ENCODE results near the gene GPBAR1. TPM values are rescaled to one million over a fixed set of nuclear protein-coding genes. Genes with fewer than 3 reads are reported as not detected.

Gene GPBAR1
- total RNA-seq, 1 donor from 2014 or later, result 9.7 TPM

DNA sequence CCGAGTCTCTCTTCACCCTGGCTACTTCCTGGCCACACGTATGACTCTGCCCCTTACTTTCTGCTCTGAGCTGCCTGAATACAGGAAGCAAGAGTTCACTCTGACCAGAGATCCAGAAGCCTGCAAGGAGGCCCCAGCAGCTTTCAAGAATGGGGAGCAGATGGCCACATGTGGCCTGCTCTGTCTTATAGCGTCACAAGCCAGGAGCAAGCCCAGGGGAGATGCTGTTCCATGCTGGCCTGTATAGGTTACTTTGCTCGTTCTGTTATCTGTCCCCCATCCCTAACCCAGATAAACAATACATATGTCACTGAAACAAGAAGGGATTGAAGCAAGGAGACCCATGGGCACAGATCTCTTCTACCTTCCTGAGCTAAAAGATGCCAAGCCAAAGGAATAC, 13.8 kb downstream of the GPBAR1 start:
- DNase-seq (ENCODE audit: low spot score, unreplicated experiment), result no peak
- TF ChIP-seq, protein P1, sequence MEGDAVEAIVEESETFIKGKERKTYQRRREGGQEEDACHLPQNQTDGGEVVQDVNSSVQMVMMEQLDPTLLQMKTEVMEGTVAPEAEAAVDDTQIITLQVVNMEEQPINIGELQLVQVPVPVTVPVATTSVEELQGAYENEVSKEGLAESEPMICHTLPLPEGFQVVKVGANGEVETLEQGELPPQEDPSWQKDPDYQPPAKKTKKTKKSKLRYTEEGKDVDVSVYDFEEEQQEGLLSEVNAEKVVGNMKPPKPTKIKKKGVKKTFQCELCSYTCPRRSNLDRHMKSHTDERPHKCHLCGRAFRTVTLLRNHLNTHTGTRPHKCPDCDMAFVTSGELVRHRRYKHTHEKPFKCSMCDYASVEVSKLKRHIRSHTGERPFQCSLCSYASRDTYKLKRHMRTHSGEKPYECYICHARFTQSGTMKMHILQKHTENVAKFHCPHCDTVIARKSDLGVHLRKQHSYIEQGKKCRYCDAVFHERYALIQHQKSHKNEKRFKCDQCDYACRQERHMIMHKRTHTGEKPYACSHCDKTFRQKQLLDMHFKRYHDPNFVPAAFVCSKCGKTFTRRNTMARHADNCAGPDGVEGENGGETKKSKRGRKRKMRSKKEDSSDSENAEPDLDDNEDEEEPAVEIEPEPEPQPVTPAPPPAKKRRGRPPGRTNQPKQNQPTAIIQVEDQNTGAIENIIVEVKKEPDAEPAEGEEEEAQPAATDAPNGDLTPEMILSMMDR (IDR thresholded peaks at IDR 0.05; ENCODE audit: unreplicated experiment), result no peak
- Mint-ChIP-seq H3K27me3 (no peaks in the 10 kb centered on the region), H3K9me3 (ENCODE audit: low read depth) (no peaks in the 10 kb centered on the region), H3K27ac (peak overlapping the region; percentile 62), H3K4me1 (ENCODE audit: low read depth) (peaks cover 14% of the 10 kb centered on the region), H3K36me3 (ENCODE audit: insufficient read depth) (peaks cover 11% of the 10 kb centered on the region), H3K4me3 (ENCODE audit: low read depth) (no peak overlapping the region)

DNA sequence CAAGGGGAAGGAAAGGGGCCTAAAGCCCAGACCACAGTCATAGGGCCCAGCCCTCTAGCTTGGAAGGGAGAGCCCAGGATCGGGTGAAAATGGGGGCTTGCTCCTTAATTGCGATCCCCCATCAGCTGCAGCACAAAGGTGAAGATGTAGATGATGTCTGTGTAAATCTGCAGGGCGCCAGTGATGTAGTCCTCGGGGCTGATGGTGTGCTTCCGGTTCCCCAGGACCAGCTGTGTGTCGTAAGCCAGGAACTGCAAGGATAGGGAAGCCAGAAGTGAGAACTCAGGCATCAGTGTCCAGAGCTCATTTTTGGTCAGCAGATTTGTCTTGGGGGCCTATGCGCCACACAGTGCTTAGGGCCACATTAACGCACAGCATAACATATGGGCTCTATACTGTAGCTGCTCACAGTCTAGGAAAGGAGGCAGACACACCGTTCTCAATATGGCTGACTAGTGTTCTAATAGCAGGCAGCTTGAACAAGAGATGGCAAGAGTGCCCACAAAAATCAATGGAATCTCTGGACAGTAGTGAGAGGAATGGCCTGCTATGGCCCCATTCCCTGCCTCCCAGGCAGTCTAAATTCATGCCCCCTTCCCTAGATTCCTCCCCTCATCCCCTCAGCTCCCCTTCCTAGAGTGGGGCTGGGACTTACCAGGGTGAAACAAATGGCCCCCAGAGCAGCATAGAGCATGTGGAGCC, 14.7 kb downstream of the GPBAR1 start:
- H3K27ac Mint-ChIP-seq, result no peak overlapping the region
- H3K36me3 Mint-ChIP-seq (ENCODE audit: insufficient read depth), result peaks cover 18% of the 10 kb centered on the region
- no peak for DNase-seq (ENCODE audit: low spot score, unreplicated experiment)
- no peaks in the 10 kb centered on the region for H3K9me3 Mint-ChIP-seq (ENCODE audit: low read depth)
- TF ChIP-seq, protein P1 (IDR thresholded peaks at IDR 0.05; ENCODE audit: unreplicated experiment), result no peak
- no peak overlapping the region for H3K4me3 Mint-ChIP-seq (ENCODE audit: low read depth)
- H3K4me1 Mint-ChIP-seq (ENCODE audit: low read depth), result peaks cover 14% of the 10 kb centered on the region
- no peaks in the 10 kb centered on the region for H3K27me3 Mint-ChIP-seq

DNA sequence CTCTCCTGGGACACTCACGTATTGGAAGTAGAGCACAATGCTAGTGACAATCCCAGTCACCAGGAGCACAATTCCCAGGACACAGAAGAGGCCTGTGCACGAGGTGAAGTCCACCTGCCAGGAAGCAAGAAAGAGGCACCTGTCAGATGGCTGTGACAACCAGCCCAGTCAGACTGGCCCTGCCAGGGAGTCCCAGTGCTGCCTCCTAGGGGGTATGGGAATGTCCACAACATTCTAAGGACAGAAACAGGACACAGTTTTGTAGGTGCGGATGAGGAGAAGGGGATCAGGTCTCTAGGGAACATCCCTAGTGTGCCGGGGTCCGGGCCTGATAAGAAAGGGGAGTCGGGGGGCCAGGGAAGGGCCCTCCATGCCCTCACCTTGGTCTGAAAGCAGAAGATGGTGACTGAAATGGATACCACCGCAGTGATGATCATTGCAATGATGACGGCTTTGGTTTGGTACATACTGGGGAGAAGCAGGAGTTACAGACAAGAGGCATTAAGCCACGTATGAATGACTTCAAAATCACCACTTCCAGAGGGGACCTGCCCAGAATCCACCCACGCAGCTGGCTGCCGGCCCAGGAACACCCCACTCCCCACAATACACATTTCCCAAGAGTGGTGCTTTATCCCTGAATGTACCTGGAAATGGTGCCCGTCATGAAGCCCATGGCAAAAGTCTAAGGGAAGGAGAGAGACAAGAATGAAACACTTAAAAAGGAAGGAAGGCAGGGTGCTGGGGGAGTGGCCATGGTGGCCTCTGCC, 16.4 kb downstream of the GPBAR1 start:
- peaks cover 21% of the 10 kb centered on the region for H3K36me3 Mint-ChIP-seq (ENCODE audit: insufficient read depth)
- DNase-seq (ENCODE audit: low spot score, unreplicated experiment), result no peak
- no peak overlapping the region for H3K4me3 Mint-ChIP-seq (ENCODE audit: low read depth)
- H3K27ac Mint-ChIP-seq, result peak overlapping the region; percentile 3
- no peaks in the 10 kb centered on the region for H3K9me3 Mint-ChIP-seq (ENCODE audit: low read depth)
- TF ChIP-seq, protein P1 (IDR thresholded peaks at IDR 0.05; ENCODE audit: unreplicated experiment), result peak; percentile 15
- peaks cover 6% of the 10 kb centered on the region for H3K4me1 Mint-ChIP-seq (ENCODE audit: low read depth)
- no peaks in the 10 kb centered on the region for H3K27me3 Mint-ChIP-seq

DNA sequence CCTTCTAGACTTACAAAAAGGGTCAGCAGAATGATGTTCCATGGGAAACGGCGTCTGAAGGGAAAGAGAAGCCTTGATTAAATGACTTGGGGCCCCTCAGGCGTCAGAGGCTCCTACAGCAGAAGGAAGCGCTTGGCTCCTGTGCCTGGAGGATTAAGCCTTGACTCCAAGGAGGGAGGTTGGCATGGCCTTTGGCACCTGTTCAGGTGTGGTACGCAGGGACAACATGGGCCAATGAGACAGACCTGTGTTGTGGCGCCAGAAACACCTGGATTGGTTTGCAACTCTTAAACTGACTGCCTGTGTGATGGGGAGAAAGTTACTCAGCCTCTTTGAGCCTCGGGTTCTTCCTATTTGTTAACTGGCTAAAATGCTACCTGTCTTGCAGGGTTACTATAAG, 17.1 kb downstream of the GPBAR1 start:
- no peaks in the 10 kb centered on the region for H3K9me3 Mint-ChIP-seq (ENCODE audit: low read depth)
- H3K4me1 Mint-ChIP-seq (ENCODE audit: low read depth), result peaks cover 11% of the 10 kb centered on the region
- H3K4me3 Mint-ChIP-seq (ENCODE audit: low read depth), result no peak overlapping the region
- peaks cover 22% of the 10 kb centered on the region for H3K36me3 Mint-ChIP-seq (ENCODE audit: insufficient read depth)
- H3K27ac Mint-ChIP-seq, result no peak overlapping the region
- no peak for DNase-seq (ENCODE audit: low spot score, unreplicated experiment)
- no peaks in the 10 kb centered on the region for H3K27me3 Mint-ChIP-seq
- TF ChIP-seq, protein P1 (IDR thresholded peaks at IDR 0.05; ENCODE audit: unreplicated experiment), result no peak

DNA sequence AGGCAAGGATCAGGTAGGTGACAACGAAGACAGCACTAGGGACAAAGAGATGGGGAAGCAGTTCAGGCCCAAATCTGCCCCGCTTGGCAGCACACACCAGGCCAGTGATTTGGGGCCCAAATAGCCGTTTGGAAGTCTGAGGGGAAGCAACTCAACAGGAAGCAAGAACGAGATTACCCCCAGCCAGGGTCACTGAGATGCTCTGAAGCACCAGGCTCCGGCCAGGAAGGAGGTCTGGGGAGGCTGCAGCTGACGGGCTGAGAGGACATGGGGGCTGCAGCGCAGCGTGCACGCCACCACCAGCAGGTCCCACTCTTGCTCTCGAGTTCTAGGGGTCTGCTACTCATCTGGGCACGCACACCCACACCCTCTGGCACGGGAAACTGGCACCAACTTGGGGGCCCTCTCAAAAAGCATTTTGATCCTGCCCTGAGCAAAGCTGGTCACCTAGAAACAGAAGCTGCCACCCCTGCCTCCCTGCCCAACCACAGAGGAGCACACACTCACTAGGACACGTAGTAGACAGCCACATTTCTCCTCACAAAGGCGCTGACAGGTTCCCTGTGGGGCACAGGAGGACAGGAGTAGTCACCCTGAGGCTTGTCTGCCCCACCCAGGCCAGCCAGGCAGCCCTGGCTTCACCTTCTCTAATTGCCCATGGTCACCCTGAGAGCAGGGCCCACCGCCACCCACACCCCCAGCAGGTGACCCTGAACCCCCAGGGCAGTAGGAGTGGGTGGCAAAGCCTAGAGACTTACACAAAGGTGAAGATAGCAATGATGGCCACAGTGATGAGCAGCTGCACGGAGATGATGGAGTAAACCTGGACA, 17.9 kb downstream of the GPBAR1 start:
- Mint-ChIP-seq H3K27ac (no peak overlapping the region), H3K27me3 (no peaks in the 10 kb centered on the region), H3K4me3 (ENCODE audit: low read depth) (no peak overlapping the region), H3K4me1 (ENCODE audit: low read depth) (peaks cover 16% of the 10 kb centered on the region), H3K36me3 (ENCODE audit: insufficient read depth) (peaks cover 20% of the 10 kb centered on the region), H3K9me3 (ENCODE audit: low read depth) (no peaks in the 10 kb centered on the region)
- TF ChIP-seq, protein P1 (IDR thresholded peaks at IDR 0.05; ENCODE audit: unreplicated experiment), result no peak
- no peak for DNase-seq (ENCODE audit: low spot score, unreplicated experiment)

Measured in progenitor cell of endocrine pancreas (in vitro differentiated cells).